LNCaP clone FGC (cell line): Measurements from ENCODE around the gene WWC1.

Source experiments
- DNase-seq: peaks from one replicate; pipeline ENCODE4 v3.0.0-alpha.2; 2011; ENCODE audit warnings: low read depth
- H3K4me3 ChIP-seq: 2 replicates; pipeline ENCODE4 v1.5.1; 2011; ENCODE audit warnings: mild to moderate bottlenecking, low read depth, low read length, control low read depth
- CTCF ChIP-seq: IDR thresholded peaks from 2 replicates; pipeline ENCODE4 v1.5.1; 2012; ENCODE audit warnings: mild to moderate bottlenecking; ENCODE audit not compliant: control insufficient read depth, insufficient read depth; ENCODE audit errors: extremely low read depth

The WWC1 gene

DNA sequence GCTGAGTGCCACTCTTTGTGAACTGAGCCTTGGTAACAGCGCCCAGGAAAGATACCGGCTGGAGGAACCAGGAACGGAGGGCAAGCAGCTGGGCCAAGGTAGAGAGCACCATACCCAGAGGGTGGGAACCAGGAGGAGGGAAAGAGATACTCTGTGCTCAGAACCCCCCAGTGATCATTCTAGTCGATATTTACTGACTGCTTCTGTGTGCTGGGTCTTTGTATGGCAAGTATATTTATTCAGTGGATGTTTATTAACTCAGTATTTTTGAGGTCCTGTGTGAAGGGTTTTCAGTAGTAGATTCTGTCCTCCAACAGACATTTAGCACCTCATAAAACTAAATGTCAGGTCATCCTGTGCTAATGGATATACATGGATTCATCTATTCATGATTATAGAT lies 132.5 kb downstream of the WWC1 start:
- no peak for TF ChIP-seq CTCF
- DNase-seq = no peak
- no peak overlapping the region for H3K4me3 ChIP-seq

DNA sequence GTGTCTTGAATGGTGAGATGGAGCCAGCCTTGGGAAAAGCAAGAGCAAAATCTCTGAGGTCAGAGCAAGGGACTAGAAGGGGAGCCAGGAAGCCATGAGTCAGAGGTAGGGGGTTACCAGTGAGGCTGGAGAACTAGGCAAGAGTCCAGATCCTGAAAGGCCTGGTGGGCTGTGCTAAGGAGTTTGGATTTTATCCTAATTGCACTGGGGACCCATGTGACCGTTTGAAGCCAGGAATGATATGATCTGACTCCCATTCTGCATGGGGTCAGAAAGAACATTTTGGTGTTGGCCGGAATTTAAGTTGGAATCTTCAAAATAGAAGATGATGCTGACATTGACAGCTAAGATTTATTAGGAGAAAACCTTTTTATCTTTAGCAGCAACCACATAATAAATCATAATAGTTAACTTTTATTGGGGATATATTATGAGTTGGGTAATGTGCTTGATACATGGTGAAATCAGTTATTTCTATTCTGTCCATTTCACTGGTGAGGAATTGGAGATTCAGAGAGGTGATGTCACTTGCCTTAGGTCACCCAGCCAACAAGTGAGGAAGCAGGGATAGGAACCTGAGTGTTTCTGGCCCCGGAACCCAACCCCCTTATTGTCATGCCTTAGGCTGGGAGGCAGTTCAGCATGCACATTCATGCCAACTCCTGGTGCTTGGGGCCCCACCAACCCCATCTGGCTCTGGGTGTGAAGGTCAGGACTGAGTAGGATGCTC lies 133.3 kb downstream of the WWC1 start:
- no peak for DNase-seq
- no peak overlapping the region for H3K4me3 ChIP-seq
- no peak for TF ChIP-seq CTCF

DNA sequence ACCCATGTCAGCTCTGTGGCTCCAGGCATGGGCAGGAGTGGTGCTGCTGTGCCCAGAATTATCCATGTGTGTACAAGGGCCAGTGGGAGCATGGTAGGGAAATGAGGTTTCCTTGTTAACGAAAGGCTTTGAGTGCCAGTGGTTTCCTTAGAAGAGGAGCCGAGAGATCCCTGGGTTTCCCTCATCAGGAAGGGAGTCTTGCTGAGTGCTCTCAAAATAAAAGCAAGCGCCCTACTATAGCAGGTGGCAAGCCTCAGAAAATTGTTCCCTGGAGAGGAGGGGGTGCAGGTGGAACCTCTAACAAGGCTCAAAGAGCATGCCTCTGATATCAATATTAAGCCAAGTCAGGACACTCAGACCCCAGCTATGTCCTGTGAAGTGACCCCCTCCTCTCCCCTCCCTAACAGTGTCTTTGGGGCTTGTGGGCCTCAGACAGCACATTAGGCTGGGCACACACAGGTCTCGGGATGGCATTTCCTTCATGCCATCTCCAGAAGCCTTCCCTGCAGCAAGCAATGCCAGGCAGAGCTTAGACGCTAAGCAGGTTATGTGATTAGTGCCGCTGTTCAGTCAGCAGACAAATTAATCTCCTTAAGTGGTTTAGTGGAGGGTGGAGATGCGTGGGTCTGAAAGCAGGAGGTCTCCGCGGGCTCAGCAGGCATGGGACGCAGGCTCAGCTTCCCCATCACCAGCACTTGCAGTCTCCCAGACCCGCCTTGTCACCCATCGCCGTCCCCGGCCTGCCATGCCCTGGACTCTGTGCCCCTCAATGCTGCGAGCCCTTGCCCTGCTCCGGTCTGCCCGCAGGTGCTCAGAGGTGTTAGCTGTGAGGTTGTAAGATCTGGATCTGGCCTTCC lies 134.8 kb downstream of the WWC1 start:
- H3K4me3 ChIP-seq = no peak overlapping the region
- no peak for DNase-seq
- no peak for TF ChIP-seq CTCF

DNA sequence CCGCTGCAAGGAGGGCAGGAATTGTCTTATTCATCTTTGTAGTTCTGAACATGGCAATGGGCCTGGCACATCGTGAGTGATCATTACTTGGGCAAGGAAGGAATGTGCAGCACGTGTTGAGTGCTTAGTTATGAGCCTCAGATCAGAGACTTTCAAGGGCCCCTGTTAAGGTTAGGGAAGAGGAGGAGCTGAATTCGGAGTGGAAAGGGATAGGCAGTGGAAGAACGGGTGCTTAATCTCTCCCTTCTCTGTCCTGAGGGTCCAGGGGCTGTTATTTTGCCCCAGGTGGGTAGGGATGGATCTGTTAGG lies 135.4 kb downstream of the WWC1 start:
- DNase-seq = no peak
- no peak overlapping the region for H3K4me3 ChIP-seq
- no peak for TF ChIP-seq CTCF

DNA sequence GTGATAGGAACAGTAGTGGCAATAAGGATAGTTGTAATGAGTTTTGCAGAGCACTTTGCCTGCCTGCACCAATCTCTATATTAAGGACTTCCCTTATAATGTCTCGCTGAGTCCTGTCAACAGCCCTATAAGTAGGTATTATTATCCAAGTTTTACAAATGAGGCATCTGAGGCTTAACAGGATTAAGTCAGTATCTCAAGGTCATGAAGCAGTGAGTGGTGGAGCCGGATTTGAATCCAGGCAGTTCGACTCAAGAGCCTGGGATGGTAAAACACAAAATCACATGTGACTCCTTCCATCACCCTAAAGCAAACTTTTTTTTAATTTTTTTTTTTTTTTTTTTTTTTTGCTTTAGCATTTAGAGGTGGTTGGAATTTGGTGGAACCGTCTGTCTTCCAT lies 135.8 kb downstream of the WWC1 start:
- DNase-seq = no peak
- H3K4me3 ChIP-seq = no peak overlapping the region
- TF ChIP-seq CTCF = no peak

GRCh38 chr5:168428552-168428951 lies 137.1 kb downstream of the WWC1 start:
- no peak for DNase-seq
- no peak for TF ChIP-seq CTCF
- H3K4me3 ChIP-seq = no peak overlapping the region
